ENCODE data around the gene CBS.
"Not testable (repeated sequence)": the region's sequence is repeated elsewhere in the genome, so short reads cannot be mapped to it uniquely, and the experiment has no call there.

DNA sequence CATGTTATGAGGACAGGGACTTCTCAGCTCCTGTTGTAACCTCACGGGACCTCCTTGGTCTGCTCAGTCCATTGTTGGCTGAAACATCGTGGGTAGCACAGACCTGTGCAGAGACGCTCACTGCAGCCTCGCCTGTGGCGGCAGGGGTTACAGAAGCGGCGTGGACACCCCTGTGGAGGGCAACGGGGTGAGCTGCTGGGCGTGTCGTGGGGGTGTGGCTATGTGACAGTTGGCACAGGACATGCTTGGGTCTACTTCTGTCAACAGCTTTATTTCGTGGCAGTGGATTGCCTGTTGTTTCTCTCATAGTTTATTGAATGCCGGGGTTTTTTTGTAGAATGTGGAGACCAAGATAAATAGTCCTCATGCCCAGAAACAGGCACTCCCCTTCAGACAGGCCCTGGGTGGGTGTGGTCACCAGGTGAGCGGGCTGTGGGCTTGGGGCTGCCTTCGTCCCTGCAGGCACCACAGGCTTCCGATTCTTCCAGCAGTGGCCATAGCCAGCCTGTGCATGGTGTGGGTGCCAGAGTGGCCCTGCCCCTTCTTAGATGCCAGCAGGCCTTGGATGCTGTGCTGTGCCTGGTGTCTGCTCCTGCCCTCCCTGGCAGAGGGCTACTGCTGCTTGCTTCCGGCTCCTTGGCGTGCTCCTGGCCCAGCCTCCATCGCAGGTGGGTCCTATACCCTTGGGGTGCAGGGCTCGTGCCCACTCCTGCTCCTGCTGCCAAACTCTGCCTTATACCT lies 37.5 kb downstream of the CBS start:
- TF ChIP-seq YY1 (IDR thresholded peaks at IDR 0.05; ENCODE audit: insufficient read depth, insufficient read length); ZNF274 (IDR thresholded peaks at IDR 0.05; ENCODE audit: low read depth, low read length); SUZ12 (IDR thresholded peaks at IDR 0.05; ENCODE audit: extremely low read depth, insufficient read depth, insufficient read length): not testable (repeated sequence)
